Measurements from ENCODE around the gene FCAMR.

Gene FCAMR

GRCh38 chr1:206958144-206958543 is 12.1 kb downstream of the FCAMR start:
- no peak overlapping the region for H3K4me3 ChIP-seq (ENCODE audit: low read length)
- no CpG with 5 or more reads among the region's 2 CpGs for WGBS (ENCODE audit: insufficient coverage, insufficient read length)

GRCh38 chr1:206957639-206958038 is 12.6 kb downstream of the FCAMR start:
- H3K9me3 ChIP-seq (ENCODE audit: control insufficient read depth, insufficient read depth, low read length) = no peaks in the 10 kb centered on the region
- H3K27ac ChIP-seq (ENCODE audit: low read length) = no peak overlapping the region
- DNase-seq (ENCODE audit: low read depth, low spot score) = no peak
- H3K27me3 ChIP-seq (ENCODE audit: control insufficient read depth, insufficient read depth, low read length) = no peaks in the 10 kb centered on the region
- WGBS (ENCODE audit: insufficient coverage, insufficient read length) = no CpG with 5 or more reads among the region's 5 CpGs
- no peaks in the 10 kb centered on the region for H3K36me3 ChIP-seq (ENCODE audit: control insufficient read depth, insufficient read depth, low read length)
- H3K4me3 ChIP-seq (ENCODE audit: low read length) = no peak overlapping the region
- H3K4me1 ChIP-seq (ENCODE audit: control insufficient read depth, insufficient read depth, low read length) = no peaks in the 10 kb centered on the region

More at GRCh38 chr1:206958144-206958543, 12.1 kb downstream of the FCAMR start:
- DNase-seq (ENCODE audit: low read depth, low spot score) = no peak
- H3K4me1 ChIP-seq (ENCODE audit: control insufficient read depth, insufficient read depth, low read length) = no peaks in the 10 kb centered on the region
- no peak overlapping the region for H3K27ac ChIP-seq (ENCODE audit: low read length)
- H3K27me3 ChIP-seq (ENCODE audit: control insufficient read depth, insufficient read depth, low read length) = no peaks in the 10 kb centered on the region
- H3K9me3 ChIP-seq (ENCODE audit: control insufficient read depth, insufficient read depth, low read length) = no peaks in the 10 kb centered on the region
- no peaks in the 10 kb centered on the region for H3K36me3 ChIP-seq (ENCODE audit: control insufficient read depth, insufficient read depth, low read length)

- no peaks in the 10 kb centered on the region for H3K27me3 ChIP-seq (ENCODE audit: control insufficient read depth, insufficient read depth, low read length)
- H3K36me3 ChIP-seq (ENCODE audit: control insufficient read depth, insufficient read depth, low read length) = no peaks in the 10 kb centered on the region
- H3K4me1 ChIP-seq (ENCODE audit: control insufficient read depth, insufficient read depth, low read length) = no peaks in the 10 kb centered on the region
- no peak for DNase-seq (ENCODE audit: low read depth, low spot score)
- H3K9me3 ChIP-seq (ENCODE audit: control insufficient read depth, insufficient read depth, low read length) = no peaks in the 10 kb centered on the region
- WGBS (ENCODE audit: insufficient coverage, insufficient read length) = no CpG with 5 or more reads among the region's 11 CpGs
- H3K27ac ChIP-seq (ENCODE audit: low read length) = no peak overlapping the region
- H3K4me3 ChIP-seq (ENCODE audit: low read length) = no peak overlapping the region
These were observed 14.5 kb downstream of the FCAMR start for GRCh38 chr1:206955476-206956451.

GRCh38 chr1:206954459-206955342 is 15.6 kb downstream of the FCAMR start:
- H3K36me3 ChIP-seq (ENCODE audit: control insufficient read depth, insufficient read depth, low read length) = no peaks in the 10 kb centered on the region
- WGBS (ENCODE audit: insufficient coverage, insufficient read length) = no CpG with 5 or more reads among the region's 10 CpGs
- H3K4me1 ChIP-seq (ENCODE audit: control insufficient read depth, insufficient read depth, low read length) = no peaks in the 10 kb centered on the region
- H3K4me3 ChIP-seq (ENCODE audit: low read length) = no peak overlapping the region
- H3K27me3 ChIP-seq (ENCODE audit: control insufficient read depth, insufficient read depth, low read length) = no peaks in the 10 kb centered on the region
- no peak overlapping the region for H3K27ac ChIP-seq (ENCODE audit: low read length)
- no peak for DNase-seq (ENCODE audit: low read depth, low spot score)
- H3K9me3 ChIP-seq (ENCODE audit: control insufficient read depth, insufficient read depth, low read length) = no peaks in the 10 kb centered on the region

- Histone ChIP-seq H3K4me3 (ENCODE audit: low read length) (no peak overlapping the region), H3K9me3 (ENCODE audit: control insufficient read depth, insufficient read depth, low read length) (no peaks in the 10 kb centered on the region), H3K4me1 (ENCODE audit: control insufficient read depth, insufficient read depth, low read length) (no peaks in the 10 kb centered on the region), H3K36me3 (ENCODE audit: control insufficient read depth, insufficient read depth, low read length) (no peaks in the 10 kb centered on the region), H3K27ac (ENCODE audit: low read length) (no peak overlapping the region), H3K27me3 (ENCODE audit: control insufficient read depth, insufficient read depth, low read length) (no peaks in the 10 kb centered on the region)
- WGBS (ENCODE audit: insufficient coverage, insufficient read length) = no CpG with 5 or more reads among the region's 2 CpGs
- DNase-seq (ENCODE audit: low read depth, low spot score) = no peak
These were observed 16.6 kb downstream of the FCAMR start for GRCh38 chr1:206953626-206954025.

GRCh38 chr1:206953126-206953525 is 17.1 kb downstream of the FCAMR start:
- no peak overlapping the region for H3K27ac ChIP-seq (ENCODE audit: low read length)

GRCh38 chr1:206952171-206952570 is 18.1 kb downstream of the FCAMR start:
- H3K27me3 ChIP-seq (ENCODE audit: control insufficient read depth, insufficient read depth, low read length) = no peaks in the 10 kb centered on the region
- no peak for DNase-seq (ENCODE audit: low read depth, low spot score)
- no peaks in the 10 kb centered on the region for H3K4me1 ChIP-seq (ENCODE audit: control insufficient read depth, insufficient read depth, low read length)
- no peak overlapping the region for H3K27ac ChIP-seq (ENCODE audit: low read length)
- H3K36me3 ChIP-seq (ENCODE audit: control insufficient read depth, insufficient read depth, low read length) = no peaks in the 10 kb centered on the region
- no CpG with 5 or more reads among the region's 4 CpGs for WGBS (ENCODE audit: insufficient coverage, insufficient read length)
- no peak overlapping the region for H3K4me3 ChIP-seq (ENCODE audit: low read length)
- H3K9me3 ChIP-seq (ENCODE audit: control insufficient read depth, insufficient read depth, low read length) = no peaks in the 10 kb centered on the region

More at GRCh38 chr1:206953126-206953525, 17.1 kb downstream of the FCAMR start:
- Histone ChIP-seq H3K9me3 (ENCODE audit: control insufficient read depth, insufficient read depth, low read length) (no peaks in the 10 kb centered on the region), H3K27me3 (ENCODE audit: control insufficient read depth, insufficient read depth, low read length) (no peaks in the 10 kb centered on the region), H3K4me3 (ENCODE audit: low read length) (no peak overlapping the region), H3K36me3 (ENCODE audit: control insufficient read depth, insufficient read depth, low read length) (no peaks in the 10 kb centered on the region), H3K4me1 (ENCODE audit: control insufficient read depth, insufficient read depth, low read length) (no peaks in the 10 kb centered on the region)
- WGBS (ENCODE audit: insufficient coverage, insufficient read length) = no CpG with 5 or more reads among the region's 3 CpGs
- DNase-seq (ENCODE audit: low read depth, low spot score) = no peak

GRCh38 chr1:206951318-206952100 is 18.8 kb downstream of the FCAMR start:
- Histone ChIP-seq H3K27ac (ENCODE audit: low read length) (no peak overlapping the region), H3K4me3 (ENCODE audit: low read length) (no peak overlapping the region)
- no CpG with 5 or more reads among the region's 4 CpGs for WGBS (ENCODE audit: insufficient coverage, insufficient read length)

GRCh38 chr1:206949641-206950040 is 20.6 kb downstream of the FCAMR start:
- Histone ChIP-seq H3K9me3 (ENCODE audit: control insufficient read depth, insufficient read depth, low read length) (no peaks in the 10 kb centered on the region), H3K4me1 (ENCODE audit: control insufficient read depth, insufficient read depth, low read length) (no peaks in the 10 kb centered on the region), H3K36me3 (ENCODE audit: control insufficient read depth, insufficient read depth, low read length) (no peaks in the 10 kb centered on the region), H3K27ac (ENCODE audit: low read length) (no peak overlapping the region), H3K4me3 (ENCODE audit: low read length) (no peak overlapping the region), H3K27me3 (ENCODE audit: control insufficient read depth, insufficient read depth, low read length) (no peaks in the 10 kb centered on the region)
- WGBS (ENCODE audit: insufficient coverage, insufficient read length) = no CpG with 5 or more reads among the region's 5 CpGs
- no peak for DNase-seq (ENCODE audit: low read depth, low spot score)

More at GRCh38 chr1:206951318-206952100, 18.8 kb downstream of the FCAMR start:
- no peaks in the 10 kb centered on the region for H3K27me3 ChIP-seq (ENCODE audit: control insufficient read depth, insufficient read depth, low read length)
- DNase-seq (ENCODE audit: low read depth, low spot score) = no peak
- no peaks in the 10 kb centered on the region for H3K9me3 ChIP-seq (ENCODE audit: control insufficient read depth, insufficient read depth, low read length)
- no peaks in the 10 kb centered on the region for H3K4me1 ChIP-seq (ENCODE audit: control insufficient read depth, insufficient read depth, low read length)
- H3K36me3 ChIP-seq (ENCODE audit: control insufficient read depth, insufficient read depth, low read length) = no peaks in the 10 kb centered on the region

GRCh38 chr1:206949208-206949607 is 21.1 kb downstream of the FCAMR start:
- no peak overlapping the region for H3K27ac ChIP-seq (ENCODE audit: low read length)
- H3K4me1 ChIP-seq (ENCODE audit: control insufficient read depth, insufficient read depth, low read length) = no peaks in the 10 kb centered on the region
- H3K4me3 ChIP-seq (ENCODE audit: low read length) = no peak overlapping the region
- no peaks in the 10 kb centered on the region for H3K27me3 ChIP-seq (ENCODE audit: control insufficient read depth, insufficient read depth, low read length)
- H3K9me3 ChIP-seq (ENCODE audit: control insufficient read depth, insufficient read depth, low read length) = no peaks in the 10 kb centered on the region
- WGBS (ENCODE audit: insufficient coverage, insufficient read length) = no CpG with 5 or more reads among the region's 4 CpGs
- H3K36me3 ChIP-seq (ENCODE audit: control insufficient read depth, insufficient read depth, low read length) = no peaks in the 10 kb centered on the region
- no peak for DNase-seq (ENCODE audit: low read depth, low spot score)

All from iPS DF 6.9 (cell line).